K562 (cell line): ENCODE results near the gene TTC33. TPM values are rescaled to one million over a fixed set of nuclear protein-coding genes. Genes with fewer than 3 reads are reported as not detected.

ENCODE experiments used
- ATAC-seq: fragments of 200-7000 bp; cut with Tn5 transposase; 3 replicates; pipeline ENCODE4 v1.9.1; 2020; ENCODE audit warnings: moderate library complexity
- BruUV-seq: library from RNA; stranded (reverse); fragments of 400-500 nt; replicated peaks from 2 replicates; lab custom pipeline; 2021; lab: Mats Ljungman, UMichigan
- CTCF ChIA-PET: fragments of 300-600 bp; formaldehyde crosslinking; extraction: SDS; loops from one replicate; lab custom pipeline; 2021; ENCODE audit warnings: low intra/inter-chr PET ratio; lab: Yijun Ruan, JAX
- POLR2A ChIA-PET: fragments of 300-600, 350-650 bp; sonication (Branson Sonifier 250); formaldehyde crosslinking; extraction: SDS; loops from one replicate; lab custom pipeline; 2021; ENCODE audit warnings: antibody characterized with exemption, inconsistent platforms; lab: Yijun Ruan, JAX
- DNase-seq, 4 experiments: peaks; one replicate each; pipeline versions ENCODE4 v3.0.0 to v3.0.0-alpha.2; 2011 to 2018; ENCODE audit warnings: low spot score in 3 of 4, mixed read lengths in 3 of 4; ENCODE audit errors: extremely low read depth in 1 of 4
- FAIRE-seq: peaks from 2 replicates; lab custom pipeline; 2011; peaks lifted over from hg19 to GRCh38; lab: Jason Lieb, UNC
- H2AFZ ChIP-seq: 2 replicates; pipeline ENCODE4 v1.6.0; 2011; ENCODE audit warnings: low read depth, low read length, control low read depth, inconsistent platforms
- H3K27ac ChIP-seq: fragments of 200-600 bp; 3 replicates; pipeline ENCODE4 v1.8.0; 2011; ENCODE audit warnings: low read depth, mild to moderate bottlenecking, control low read depth, inconsistent platforms, low read length, moderate library complexity, mixed read lengths; ENCODE audit errors: extremely low read depth
- H3K27me3 ChIP-seq, 2 experiments: fragments of 300-600 bp in 1 of 2; 2 replicates in 1 of 2; 3 replicates in 1 of 2; pipeline versions ENCODE4 v1.6.0 to v1.8.0; 2011; ENCODE audit warnings: inconsistent platforms in 2 of 2, low read length in 2 of 2, mild to moderate bottlenecking in 1 of 2, mixed read lengths in 1 of 2, moderate library complexity in 1 of 2; ENCODE audit not compliant: control insufficient read depth in 2 of 2, insufficient read depth in 2 of 2
- H3K36me3 ChIP-seq: fragments of 300-600 bp; 3 replicates; pipeline ENCODE4 v1.8.0; 2011; ENCODE audit warnings: mild to moderate bottlenecking, low read length, inconsistent platforms; ENCODE audit not compliant: control insufficient read depth, insufficient read depth
- H3K4me1 ChIP-seq, 2 experiments: fragments of 200-600 bp in 1 of 2; replicated peaks in 1 of 2; 2 replicates in 1 of 2; 3 replicates in 1 of 2; pipeline versions ENCODE4 v1.5.1 to v1.8.0; 2011; ENCODE audit warnings: inconsistent platforms in 2 of 2, low read length in 2 of 2, mild to moderate bottlenecking in 1 of 2, mixed read lengths in 1 of 2, moderate library complexity in 1 of 2; ENCODE audit not compliant: control insufficient read depth in 2 of 2, insufficient read depth in 2 of 2
- H3K4me2 ChIP-seq: 2 replicates; pipeline ENCODE4 v1.6.1; 2011; ENCODE audit warnings: low read length, control low read depth, inconsistent platforms, mixed read lengths; ENCODE audit not compliant: insufficient read depth
- H3K4me3 ChIP-seq: fragments of 200-600 bp; sonication (generic), shearing (Covaris generic); 2 replicates; pipeline ENCODE4 v1.5.1; 2016; ENCODE audit warnings: control low read depth, inconsistent platforms
- H3K79me2 ChIP-seq: fragments of 200-600 bp; 3 replicates; pipeline ENCODE4 v1.8.0; 2011; ENCODE audit warnings: low read length, inconsistent platforms; ENCODE audit not compliant: control insufficient read depth, insufficient read depth
- H3K9ac ChIP-seq, 2 experiments: 2 replicates each; pipeline versions ENCODE4 v1.6.0 to v1.6.1; 2011; ENCODE audit warnings: low read depth in 2 of 2, low read length in 2 of 2, control low read depth in 1 of 2, inconsistent platforms in 1 of 2, mild to moderate bottlenecking in 1 of 2, mixed read lengths in 1 of 2; ENCODE audit not compliant: insufficient read depth in 1 of 2
- H3K9me1 ChIP-seq: one replicate; pipeline ENCODE4 v1.6.0; 2011; ENCODE audit warnings: inconsistent platforms, mild to moderate bottlenecking, low read length, moderate library complexity; ENCODE audit not compliant: control insufficient read depth, insufficient read depth
- H3K9me3 ChIP-seq: replicated peaks from 2 replicates; pipeline ENCODE4 v1.5.1; 2011; ENCODE audit warnings: low read depth, low read length, inconsistent platforms; ENCODE audit not compliant: control insufficient read depth, insufficient read depth
- H4K20me1 ChIP-seq: replicated peaks from 2 replicates; pipeline ENCODE4 v1.6.1; 2011; ENCODE audit warnings: low read length, inconsistent platforms, mixed read lengths; ENCODE audit not compliant: control insufficient read depth, insufficient read depth
- ATF3 ChIP-seq, 2 experiments: fragments of 450-650 bp in 1 of 2; sonication (generic) in 1 of 2; formaldehyde crosslinking in 1 of 2; IDR thresholded peaks in 1 of 2; conservative IDR thresholded peaks in 1 of 2; 2 replicates each; pipeline versions ENCODE4 v1.6.1 to v1.8.1; 2016 to 2023; ENCODE audit warnings: mild to moderate bottlenecking in 2 of 2, moderate library complexity in 2 of 2, inconsistent platforms in 1 of 2, missing genetic modification reagents in 1 of 2
- BACH1 ChIP-seq: fragments of 200-800 bp; sonication (Bioruptor generic); IDR thresholded peaks from 2 replicates; pipeline ENCODE4 v1.6.1; 2016; ENCODE audit warnings: missing genetic modification characterization, missing compliant biosample characterization
- KLF16 ChIP-seq: IDR thresholded peaks from 2 replicates; pipeline ENCODE4 v1.6.1; 2016; ENCODE audit warnings: antibody characterized with exemption
- NR2C1 ChIP-seq, 2 experiments: fragments of 450-650 bp; IDR thresholded peaks; 2 replicates each; pipeline ENCODE4 v1.6.1; 2017; ENCODE audit warnings: mild to moderate bottlenecking in 2 of 2, antibody characterized with exemption in 1 of 2, inconsistent platforms in 1 of 2, missing compliant biosample characterization in 1 of 2, missing genetic modification characterization in 1 of 2
- PHB2 ChIP-seq: fragments of 450-650 bp; IDR thresholded peaks from 2 replicates; pipeline ENCODE4 v1.6.1; 2017; ENCODE audit warnings: low read depth
- PHTF2 ChIP-seq: fragments of 250-450 bp; sonication (Bioruptor Pico); IDR thresholded peaks from 2 replicates; pipeline ENCODE4 v1.5.0; 2021; ENCODE audit warnings: mild to moderate bottlenecking
- PKNOX1 ChIP-seq: fragments of 450-650 bp; IDR thresholded peaks from 2 replicates; pipeline ENCODE4 v1.6.1; 2016
- POLR2AphosphoS5 ChIP-seq: IDR thresholded peaks from 2 replicates; pipeline ENCODE4 v1.6.1; 2011; ENCODE audit warnings: mild to moderate bottlenecking, low read depth, low read length, moderate library complexity; ENCODE audit not compliant: control insufficient read depth, insufficient read depth
- SNIP1 ChIP-seq: fragments of 450-650 bp; IDR thresholded peaks from 2 replicates; pipeline ENCODE4 v1.7.1; 2017; ENCODE audit warnings: low read depth, mild to moderate bottlenecking
- SP1 ChIP-seq: sonication (generic); formaldehyde crosslinking; IDR thresholded peaks from 2 replicates; pipeline ENCODE4 v1.8.1; 2022; ENCODE audit warnings: mild to moderate bottlenecking, missing genetic modification reagents
- TSHZ1 ChIP-seq: fragments of 250-450 bp; sonication (Bioruptor Pico); IDR thresholded peaks from 2 replicates; pipeline ENCODE4 v1.4.0; 2020; ENCODE audit warnings: mild to moderate bottlenecking, moderate library complexity
- USF1 ChIP-seq: sonication (generic); formaldehyde crosslinking; IDR thresholded peaks from 2 replicates; pipeline ENCODE4 v1.9.0; 2022; ENCODE audit warnings: mild to moderate bottlenecking, missing genetic modification reagents
- ZNF668 ChIP-seq: fragments of 250-450 bp; sonication (Bioruptor Pico); IDR thresholded peaks from 2 replicates; pipeline ENCODE4 v1.8.0; 2022; ENCODE audit warnings: mild to moderate bottlenecking, inconsistent platforms
- ZNF79 ChIP-seq: fragments of 250-450 bp; sonication (Bioruptor Pico); IDR thresholded peaks from 2 replicates; pipeline ENCODE4 v1.4.0; 2020; ENCODE audit warnings: low read depth, mild to moderate bottlenecking, moderate library complexity
- WGBS: fragments of 100-300 bp; shearing (Covaris generic); methylation state at CpG from one replicate; pipeline ENCODE4 v1.1.6; 2016; ENCODE audit warnings: low coverage, mixed read lengths; ENCODE audit not compliant: insufficient coverage; ENCODE audit errors: missing lambda C conversion rate; 5-methylcytosine and 5-hydroxymethylcytosine counted together
- in situ Hi-C: fragments of 300-500 bp; cut with MboI; formaldehyde crosslinking; loops from 4 replicates; pipeline ENCODE4 v1.15.0; 2018; ENCODE audit warnings: inconsistent platforms, mixed read lengths
- intact Hi-C: fragments of 100-400 bp; cut with micrococcal nuclease; formaldehyde crosslinking; loops from 2 replicates; pipeline ENCODE4 v1.14.2; 2022
- polyA plus RNA-seq, 8 experiments: library from polyadenylated mRNA; depleted of rRNA in 4 of 8; stranded (reverse) in 5 of 8; unstranded in 3 of 8; fragments of >200 nt; fragmentation: Nextera tagmentation in 2 of 8; fragmentation: Illumina TruSeq in 1 of 8; extraction: Ambion mirVana in 2 of 8; extraction: Trizol in 1 of 8; gene quantifications; 2 replicates each; pipeline versions ENCODE4 v1.2.1 to v1.2.3, GENCODE V29; 2011 to 2014; ENCODE audit warnings: inconsistent platforms in 1 of 8, missing spikeins in 1 of 8
- total RNA-seq, 7 experiments: library from RNA; depleted of rRNA in 6 of 7; stranded (reverse); fragments of >200 nt in 6 of 7; fragmentation: Illumina TruSeq in 2 of 7; extraction: Trizol in 2 of 7; gene quantifications; 2 replicates each; pipeline versions ENCODE4 v1.2.1 to v1.2.3, GENCODE V29; 2011 to 2021; ENCODE audit warnings: low replicate concordance in 1 of 7

TTC33 gene
- total and polyA plus RNA-seq, 9 of the 15 experiments (the other 6 are each of a cell fraction or from before 2014, with no cell fraction given): 11.5 to 24.9 (median 21.1) TPM

- TF ChIP-seq TSHZ1 (no peak), PHB2 (no peak), BACH1 (tag) (no peak), KLF16 (no peak), POLR2AphosphoS5 (no peak), PHTF2 (CRISPR knock-in tag) (no peak), ZNF79 (no peak)
Measured at GRCh38 chr5:40585537-40586267, 170.1 kb downstream of the TTC33 start (continued).

- in situ Hi-C loops: no loop called here
- FAIRE-seq: no peak
- intact Hi-C loops: no loop called here
- DNase-seq: no peak
- ATAC-seq: no peak
- BruUV-seq: no TSS peak
- Histone ChIP-seq H3K9ac (no peak overlapping the region), H3K4me1 (no peaks in the 10 kb centered on the region), H3K27me3 (no peaks in the 10 kb centered on the region), H3K27ac (no peak overlapping the region), H2AFZ (no peak overlapping the region), H3K4me2 (no peak overlapping the region), H4K20me1 (no peaks in the 10 kb centered on the region), H3K9me3 (no peaks in the 10 kb centered on the region), H3K79me2 (no peaks in the 10 kb centered on the region), H3K4me3 (no peak overlapping the region), H3K36me3 (no peaks in the 10 kb centered on the region), H3K9me1 (no peaks in the 10 kb centered on the region)
- 0% methylated on average over 2 of the region's 2 CpGs for WGBS
- POLR2A ChIA-PET: no interaction called here
- CTCF ChIA-PET: no interaction called here
- TF ChIP-seq SNIP1 (no peak), ZNF668 (CRISPR knock-in tag) (no peak), NR2C1 (IDR thresholded peaks at IDR 0.05) (no peak), NR2C1 (tag; IDR thresholded peaks at IDR 0.05) (no peak), SP1 (CRISPR knock-in tag) (no peak), ATF3 (IDR thresholded peaks at IDR 0.05) (no peak), ATF3 (CRISPR knock-in tag; conservative IDR thresholded peaks at IDR 0.05) (no peak), USF1 (CRISPR knock-in tag) (no peak), PKNOX1 (no peak)
Measured at GRCh38 chr5:40584054-40584453, 171.7 kb downstream of the TTC33 start.
